GM23338 (cell line): ENCODE results near the gene DNAH6. TPM values are rescaled to one million over a fixed set of nuclear protein-coding genes. Genes with fewer than 3 reads are reported as not detected.

Experiments used
- ATAC-seq: fragments of 200-7000 bp; cut with Tn5 transposase; 3 replicates; pipeline ENCODE4 v1.9.1; 2020
- DNase-seq: peaks from one replicate; pipeline ENCODE4 v3.0.0-alpha.2; 2015; ENCODE audit warnings: low spot score
- H2AFZ ChIP-seq: fragments of 200-600 bp; sonication (generic); 2 replicates; pipeline ENCODE4 v1.8.0; 2016; ENCODE audit warnings: antibody characterized with exemption, mild to moderate bottlenecking, moderate library complexity
- H3F3A ChIP-seq: fragments of 200-600 bp; sonication (generic); replicated peaks from 2 replicates; pipeline ENCODE4 v1.8.0; 2017; ENCODE audit warnings: antibody characterized with exemption, mixed run types, low read depth
- H3K27ac ChIP-seq: fragments of 200-600 bp; sonication (generic); 2 replicates; pipeline ENCODE4 v1.6.1; 2016; ENCODE audit warnings: low read depth
- H3K27me3 ChIP-seq: fragments of 200-600 bp; sonication (generic); 2 replicates; pipeline ENCODE4 v1.8.0; 2016; ENCODE audit warnings: mild to moderate bottlenecking, mixed run types, moderate library complexity; ENCODE audit not compliant: insufficient read depth
- H3K36me3 ChIP-seq: fragments of 200-600 bp; sonication (generic); 2 replicates; pipeline ENCODE4 v1.8.0; 2016; ENCODE audit warnings: mild to moderate bottlenecking; ENCODE audit not compliant: insufficient read depth
- H3K4me1 ChIP-seq: fragments of 200-600 bp; sonication (generic); 2 replicates; pipeline ENCODE4 v1.8.0; 2016; ENCODE audit warnings: mild to moderate bottlenecking, moderate library complexity; ENCODE audit not compliant: insufficient read depth
- H3K4me2 ChIP-seq: fragments of 200-600 bp; sonication (generic); 2 replicates; pipeline ENCODE4 v1.7.1; 2017; ENCODE audit warnings: mixed run types
- H3K4me3 ChIP-seq: fragments of 200-600 bp; sonication (generic); 2 replicates; pipeline ENCODE4 v1.6.1; 2016; ENCODE audit warnings: mixed run types
- H3K79me2 ChIP-seq: fragments of 200-600 bp; sonication (generic); replicated peaks from 2 replicates; pipeline ENCODE4 v1.8.0; 2017; ENCODE audit warnings: mild to moderate bottlenecking; ENCODE audit not compliant: insufficient read depth
- H3K9me2 ChIP-seq: fragments of 200-600 bp; sonication (generic); 2 replicates; pipeline ENCODE4 v1.8.0; 2017; ENCODE audit not compliant: insufficient read depth
- H4K20me1 ChIP-seq: fragments of 200-600 bp; sonication (generic); replicated peaks from 2 replicates; pipeline ENCODE4 v1.8.0; 2017; ENCODE audit warnings: mild to moderate bottlenecking; ENCODE audit not compliant: insufficient read depth
- H3K27ac Mint-ChIP-seq: 2 replicates; pipeline ENCODE4 v1.8.0; 2020; ENCODE audit warnings: inconsistent platforms, mild to moderate bottlenecking, moderate library complexity, mixed read lengths
- H3K27me3 Mint-ChIP-seq: 3 replicates; pipeline ENCODE4 v1.8.0; 2022; ENCODE audit warnings: low read depth, mild to moderate bottlenecking, moderate library complexity, mixed read lengths, inconsistent platforms; ENCODE audit not compliant: insufficient read depth, poor library complexity
- H3K36me3 Mint-ChIP-seq: 3 replicates; pipeline ENCODE4 v1.8.0; 2021; ENCODE audit warnings: low read depth, mild to moderate bottlenecking, inconsistent platforms, moderate library complexity, mixed read lengths
- H3K4me1 Mint-ChIP-seq: 3 replicates; pipeline ENCODE4 v1.8.0; 2020; ENCODE audit warnings: mild to moderate bottlenecking, inconsistent platforms, mixed read lengths
- H3K4me3 Mint-ChIP-seq: 3 replicates; pipeline ENCODE4 v1.8.0; 2021; ENCODE audit warnings: moderate library complexity, mild to moderate bottlenecking, inconsistent platforms, mixed read lengths
- H3K9me3 Mint-ChIP-seq: 3 replicates; pipeline ENCODE4 v1.8.0; 2020; ENCODE audit warnings: moderate library complexity, mild to moderate bottlenecking, inconsistent platforms, mixed read lengths
- CREB1 ChIP-seq: fragments of 250-450 bp; sonication (Bioruptor Pico); IDR thresholded peaks from 2 replicates; pipeline ENCODE4 v1.5.0; 2020; ENCODE audit warnings: low read depth, mild to moderate bottlenecking, moderate library complexity
- CTCF ChIP-seq, 2 experiments: fragments of 200-600 bp in 1 of 2; sonication (generic) in 1 of 2; conservative IDR thresholded peaks; 2 replicates each; pipeline versions ENCODE4 v1.5.1 to v1.6.1; 2016 to 2017; ENCODE audit warnings: antibody characterized with exemption in 2 of 2, low read depth in 2 of 2, mild to moderate bottlenecking in 2 of 2, moderate library complexity in 1 of 2
- ETS1 ChIP-seq: IDR thresholded peaks from 2 replicates; pipeline ENCODE4 v1.6.1; 2016; ENCODE audit warnings: antibody characterized with exemption
- EZH2 ChIP-seq: fragments of 200-600 bp; sonication (generic); IDR thresholded peaks from one replicate; pipeline ENCODE4 v1.8.0; 2017; ENCODE audit warnings: antibody characterized with exemption, mild to moderate bottlenecking, low read depth; ENCODE audit not compliant: unreplicated experiment
- EZH2phosphoT487 ChIP-seq: fragments of 200-600 bp; sonication (generic); IDR thresholded peaks from one replicate; pipeline ENCODE4 v1.8.1; 2018; ENCODE audit warnings: antibody characterized with exemption; ENCODE audit not compliant: unreplicated experiment
- NANOG ChIP-seq: IDR thresholded peaks from 2 replicates; pipeline ENCODE4 v1.6.1; 2016; ENCODE audit warnings: antibody characterized with exemption, borderline replicate concordance
- POLR2AphosphoS5 ChIP-seq: IDR thresholded peaks from 2 replicates; pipeline ENCODE4 v1.6.1; 2016; ENCODE audit warnings: antibody characterized with exemption, low read depth
- REST ChIP-seq: IDR thresholded peaks from one replicate; pipeline ENCODE4 v1.6.1; 2018; ENCODE audit warnings: antibody characterized with exemption; ENCODE audit not compliant: unreplicated experiment
- STAT1 ChIP-seq: IDR thresholded peaks from one replicate; pipeline ENCODE4 v1.6.1; 2016; ENCODE audit warnings: antibody characterized with exemption; ENCODE audit not compliant: unreplicated experiment
- ZNF462 ChIP-seq: fragments of 250-450 bp; sonication (Bioruptor Pico); IDR thresholded peaks from 2 replicates; pipeline ENCODE4 v1.5.0; 2020; ENCODE audit warnings: mild to moderate bottlenecking, moderate library complexity
- polyA plus RNA-seq: library from polyadenylated mRNA; unstranded; fragments of >200 nt; fragmentation: Nextera tagmentation; extraction: Ambion mirVana; gene quantifications from 2 replicates; pipeline ENCODE4 v1.2.1, GENCODE V29; 2016
- total RNA-seq: library from RNA; depleted of rRNA; stranded (reverse); fragments of >200 nt; shearing (Covaris generic); gene quantifications from 2 replicates; pipeline ENCODE4 v1.2.3, GENCODE V29; 2014

The DNAH6 gene
- total and polyA plus RNA-seq, 2 experiments from 2014 or later = 0.27 to 0.31 TPM

GRCh38 chr2:84639751-84640150 lies 123.5 kb downstream of the DNAH6 start (continued):
- TF ChIP-seq ZNF462 (CRISPR knock-in tag) = no peak
- TF ChIP-seq CREB1 = no peak
- no peak for TF ChIP-seq REST
- no peak for TF ChIP-seq NANOG
- TF ChIP-seq POLR2AphosphoS5 = no peak
- no peak for TF ChIP-seq EZH2phosphoT487

- Mint-ChIP-seq H3K4me1 (no peaks in the 10 kb centered on the region), H3K9me3 (no peaks in the 10 kb centered on the region), H3K27me3 (no peaks in the 10 kb centered on the region), H3K27ac (no peak overlapping the region), H3K36me3 (no peaks in the 10 kb centered on the region), H3K4me3 (no peak overlapping the region)
- Histone ChIP-seq H3K27me3 (no peaks in the 10 kb centered on the region), H3K4me3 (no peak overlapping the region), H3K27ac (no peak overlapping the region), H3K4me1 (no peaks in the 10 kb centered on the region), H3K9me2 (no peaks in the 10 kb centered on the region), H4K20me1 (no peaks in the 10 kb centered on the region), H3K4me2 (no peak overlapping the region), H2AFZ (no peak overlapping the region), H3K79me2 (no peaks in the 10 kb centered on the region), H3F3A (no peaks in the 10 kb centered on the region), H3K36me3 (no peaks in the 10 kb centered on the region)
- DNase-seq = no peak
- no peak for ATAC-seq
- TF ChIP-seq ETS1 = no peak
- no peak for TF ChIP-seq STAT1
- TF ChIP-seq CREB1 = no peak
- TF ChIP-seq EZH2 = no peak
- no peak for TF ChIP-seq EZH2phosphoT487
- TF ChIP-seq POLR2AphosphoS5 = no peak
- TF ChIP-seq CTCF (conservative IDR thresholded peaks at IDR 0.05; ENCODE audit: low read depth in 2 of 2) = no peak
These were observed 124.1 kb downstream of the DNAH6 start for GRCh38 chr2:84640411-84640810.
